NK-92 (cell line): ENCODE measurements around the gene GRID2.

Source experiments
- DNase-seq: peaks from one replicate; lab custom pipeline; 2025; ENCODE audit not compliant: unreplicated experiment; lab: John Stamatoyannopoulos, UW

Gene GRID2

GRCh38 chr4:92520563-92520962 lies 216.8 kb downstream of the GRID2 start:
- DNase-seq = no peak

GRCh38 chr4:92521941-92522340 lies 218.2 kb downstream of the GRID2 start:
- DNase-seq = no peak

GRCh38 chr4:92522356-92522755 lies 218.6 kb downstream of the GRID2 start:
- no peak for DNase-seq

- no peak for DNase-seq
These were observed 220.4 kb downstream of the GRID2 start for GRCh38 chr4:92524131-92524530.

- DNase-seq = no peak
These were observed 224.8 kb downstream of the GRID2 start for GRCh38 chr4:92528541-92528940.

GRCh38 chr4:92529510-92529909 lies 225.7 kb downstream of the GRID2 start:
- no peak for DNase-seq

GRCh38 chr4:92535599-92535998 lies 231.8 kb downstream of the GRID2 start:
- no peak for DNase-seq

- DNase-seq = no peak
These were observed 247.8 kb downstream of the GRID2 start for GRCh38 chr4:92551616-92552015.

GRCh38 chr4:92566269-92566668 lies 262.5 kb downstream of the GRID2 start:
- no peak for DNase-seq

GRCh38 chr4:92580816-92581215 lies 277.1 kb downstream of the GRID2 start:
- DNase-seq = no peak

- no peak for DNase-seq
These were observed 295.3 kb downstream of the GRID2 start for GRCh38 chr4:92599044-92599443.

GRCh38 chr4:92600638-92601037 lies 296.9 kb downstream of the GRID2 start:
- no peak for DNase-seq

- DNase-seq = no peak
These were observed 302.5 kb downstream of the GRID2 start for GRCh38 chr4:92606227-92606626.

GRCh38 chr4:92615049-92615448 lies 311.3 kb downstream of the GRID2 start:
- no peak for DNase-seq

GRCh38 chr4:92618968-92619367 lies 315.2 kb downstream of the GRID2 start:
- DNase-seq = no peak

- DNase-seq = no peak
These were observed 325.5 kb downstream of the GRID2 start for GRCh38 chr4:92629302-92629701.

GRCh38 chr4:92634882-92635281 lies 331.1 kb downstream of the GRID2 start:
- DNase-seq = no peak

- no peak for DNase-seq
These were observed 332.5 kb downstream of the GRID2 start for GRCh38 chr4:92636038-92636806.

- no peak for DNase-seq
These were observed 337.6 kb downstream of the GRID2 start for GRCh38 chr4:92641409-92641808.

GRCh38 chr4:92646826-92647225 lies 343.1 kb downstream of the GRID2 start:
- DNase-seq = no peak

GRCh38 chr4:92651536-92651935 lies 347.8 kb downstream of the GRID2 start:
- no peak for DNase-seq

GRCh38 chr4:92654084-92654483 lies 350.3 kb downstream of the GRID2 start:
- no peak for DNase-seq

GRCh38 chr4:92657695-92658094 lies 353.9 kb downstream of the GRID2 start:
- no peak for DNase-seq
